Measurements from ENCODE around the gene ELF4. TPM values are rescaled to one million over a fixed set of nuclear protein-coding genes. Genes with fewer than 3 reads are reported as not detected.

Gene ELF4
- total and polyA plus RNA-seq, 10 of the 15 experiments (the other 5 are each of a cell fraction or from before 2014, with no cell fraction given): 4.0 to 36.7 (median 22.6) TPM

GRCh38 chrX:130057209-130057608, 53.1 kb downstream of the ELF4 start:
- SMC1A ChIA-PET (ENCODE audit: uncharacterized antibody, unreplicated experiment): no interaction called here
- H3K36me3 ChIP-seq (ENCODE audit: control insufficient read depth in 2 of 2, insufficient read depth in 2 of 2, low read length in 1 of 2): no peaks in the 10 kb centered on the region
- H3K4me1 ChIP-seq (ENCODE audit: control insufficient read depth, insufficient read depth, low read length): peaks cover 3% of the 10 kb centered on the region; the same call in 1 of the 2 replicates
- no peaks in the 10 kb centered on the region for H4K20me1 ChIP-seq (ENCODE audit: control insufficient read depth, insufficient read depth)
- FAIRE-seq: no peak
- intact Hi-C loops (cut with micrococcal nuclease; ENCODE audit: unreplicated experiment) (no loop called here), in situ Hi-C loops (cut with MboI) (loop anchor here (25.0 kb wide), 1 partner anchor 445 kb away; no protein-coding TSS in a partner anchor)
- no peaks in the 10 kb centered on the region for H3K9me3 ChIP-seq (replicated peaks; ENCODE audit: control insufficient read depth, insufficient read depth, low read length)
- no peak overlapping the region for H2AFZ ChIP-seq (ENCODE audit: control insufficient read depth, low read depth, low read length)
- no peak overlapping the region for H3K9ac ChIP-seq (ENCODE audit: control insufficient read depth, insufficient read depth, low read length)
- no peak overlapping the region for H3K4me2 ChIP-seq (ENCODE audit: control insufficient read depth, insufficient read depth)
- no peaks in the 10 kb centered on the region for H3K79me2 ChIP-seq (ENCODE audit: control insufficient read depth, insufficient read depth, low read length)
- no peaks in the 10 kb centered on the region for H3K27me3 ChIP-seq (replicated peaks in 1 of 2; ENCODE audit: control insufficient read depth in 2 of 2, insufficient read depth in 2 of 2, low read length in 1 of 2)
- H3K4me3 ChIP-seq: no peak overlapping the region
- BruUV-seq (replicated peaks): no TSS peak
- no peak overlapping the region for H3K27ac ChIP-seq (ENCODE audit: control insufficient read depth, insufficient read depth)
- ATAC-seq: no peak
- TF ChIP-seq SIX5 (IDR thresholded peaks at IDR 0.05; ENCODE audit: low read depth, low read length, severe bottlenecking) (no peak), MTA3 (IDR thresholded peaks at IDR 0.05; ENCODE audit: borderline replicate concordance, low read length) (no peak), PAX8 (IDR thresholded peaks at IDR 0.05) (no peak), GABPA (IDR thresholded peaks at IDR 0.05; ENCODE audit: low read depth) (no peak), MEF2A (IDR thresholded peaks at IDR 0.05; ENCODE audit: insufficient read depth, low read depth, low read length) (no peak), SP1 (IDR thresholded peaks at IDR 0.05; ENCODE audit: low read depth, low read length) (no peak)
- POLR2A ChIA-PET: no interaction called here
- CTCF ChIA-PET: no interaction called here
- RAD21 ChIA-PET (ENCODE audit: unreplicated experiment): no interaction called here
- no peak for DNase-seq (ENCODE audit: low read depth, low spot score)
- 83% methylated on average over 9 of the region's 9 CpGs for WGBS (ENCODE audit: insufficient coverage, insufficient replicate concordance, low lambda C conversion rate, missing lambda C conversion rate)

GRCh38 chrX:130055899-130056298, 54.4 kb downstream of the ELF4 start:
- no peaks in the 10 kb centered on the region for H3K9me3 ChIP-seq (replicated peaks; ENCODE audit: control insufficient read depth, insufficient read depth, low read length)
- RAD21 ChIA-PET (ENCODE audit: unreplicated experiment): no interaction called here
- no peaks in the 10 kb centered on the region for H3K79me2 ChIP-seq (ENCODE audit: control insufficient read depth, insufficient read depth, low read length)
- no peak for DNase-seq (ENCODE audit: low read depth, low spot score)
- H3K9ac ChIP-seq (ENCODE audit: control insufficient read depth, insufficient read depth, low read length): no peak overlapping the region
- no peak for FAIRE-seq
- SMC1A ChIA-PET (ENCODE audit: uncharacterized antibody, unreplicated experiment): no interaction called here
- peaks cover 1% of the 10 kb centered on the region; the same call in 1 of the 2 replicates for H3K4me1 ChIP-seq (ENCODE audit: control insufficient read depth, insufficient read depth, low read length)
- no peak for ATAC-seq
- H3K27me3 ChIP-seq (replicated peaks in 1 of 2; ENCODE audit: control insufficient read depth in 2 of 2, insufficient read depth in 2 of 2, low read length in 1 of 2): no peaks in the 10 kb centered on the region
- in situ Hi-C loops (cut with MboI): loop anchor here (25.0 kb wide), 1 partner anchor 444 kb away; no protein-coding TSS in a partner anchor
- POLR2A ChIA-PET: interaction anchor here (0.6 kb wide), 1 partner anchor 89 kb away, joined by 4 read pairs; no protein-coding TSS in a partner anchor
- H4K20me1 ChIP-seq (ENCODE audit: control insufficient read depth, insufficient read depth): no peaks in the 10 kb centered on the region
- WGBS (ENCODE audit: insufficient coverage, insufficient replicate concordance, low lambda C conversion rate, missing lambda C conversion rate): 54% methylated on average over 18 of the region's 18 CpGs
- intact Hi-C loops (cut with micrococcal nuclease; ENCODE audit: unreplicated experiment): no loop called here
- BruUV-seq (replicated peaks): no TSS peak
- no peak overlapping the region for H2AFZ ChIP-seq (ENCODE audit: control insufficient read depth, low read depth, low read length)
- no peak overlapping the region for H3K4me2 ChIP-seq (ENCODE audit: control insufficient read depth, insufficient read depth)
- no peaks in the 10 kb centered on the region for H3K36me3 ChIP-seq (ENCODE audit: control insufficient read depth in 2 of 2, insufficient read depth in 2 of 2, low read length in 1 of 2)
- CTCF ChIA-PET: interaction anchor here (2.4 kb wide), 1 partner anchor 130 kb away, joined by 7 read pairs; no protein-coding TSS in a partner anchor
- no peak overlapping the region for H3K4me3 ChIP-seq
- H3K27ac ChIP-seq (ENCODE audit: control insufficient read depth, insufficient read depth): no peak overlapping the region
- TF ChIP-seq MYB (IDR thresholded peaks at IDR 0.05; ENCODE audit: borderline replicate concordance, low read depth, low read length): no peak
- no peak for TF ChIP-seq SRF (IDR thresholded peaks at IDR 0.05; ENCODE audit: low read depth in 2 of 2, low read length in 2 of 2)
- TF ChIP-seq MTA2 (IDR thresholded peaks at IDR 0.05; ENCODE audit: low read depth): no peak
- TF ChIP-seq NBN (IDR thresholded peaks at IDR 0.05): no peak
- no peak for TF ChIP-seq CBFB (IDR thresholded peaks at IDR 0.05; ENCODE audit: low read depth)
- TF ChIP-seq ZBTB4 (CRISPR knock-in tag; IDR thresholded peaks at IDR 0.05): no peak
- no peak for TF ChIP-seq KAT2A (conservative IDR thresholded peaks at IDR 0.05; ENCODE audit: control insufficient read depth, low read depth, low read length)
- no peak for TF ChIP-seq CREM (IDR thresholded peaks at IDR 0.05; ENCODE audit: low read depth)
- TF ChIP-seq BCL11A (IDR thresholded peaks at IDR 0.05; ENCODE audit: low read depth, low read length): no peak
- TF ChIP-seq ZNF274 (IDR thresholded peaks at IDR 0.05; ENCODE audit: insufficient read depth, insufficient read length): no peak
- TF ChIP-seq GATAD2B (conservative IDR thresholded peaks at IDR 0.05; ENCODE audit: low read depth): no peak

All from GM12878 (cell line).